ENCODE results near the gene PLOD1.

PLOD1 gene

DNA sequence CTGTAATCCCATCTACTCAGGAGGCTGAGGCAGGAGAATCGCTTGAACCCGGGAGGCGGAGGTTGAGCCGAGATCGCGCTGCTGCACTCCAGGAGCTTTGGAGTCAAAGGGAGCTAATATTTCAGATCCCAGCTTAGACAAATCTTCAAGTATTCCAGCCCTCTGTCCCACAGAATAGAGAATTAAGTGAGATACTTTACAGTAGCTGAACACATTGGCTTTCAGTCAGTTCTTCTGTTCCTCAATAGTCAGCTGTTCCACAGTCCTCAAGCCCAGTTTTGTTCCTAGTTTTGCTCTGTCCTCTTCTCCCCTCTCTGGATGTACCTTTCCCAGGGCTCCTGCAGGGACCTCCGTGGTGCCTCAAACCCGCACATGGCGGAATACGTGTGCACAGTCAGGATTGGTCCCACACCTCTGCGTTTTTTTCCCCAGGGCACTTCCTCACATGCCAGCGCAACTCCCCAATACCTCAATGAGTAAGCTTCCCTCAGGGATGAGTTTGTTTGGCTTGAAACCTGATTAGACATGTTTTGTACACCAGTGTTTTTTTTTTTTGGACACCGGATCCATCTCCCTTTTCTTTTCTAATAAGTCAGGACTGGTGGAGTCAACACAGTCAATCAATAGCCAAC is 47.0 kb downstream of the PLOD1 start:
- no peak for TF ChIP-seq FOXP2 (optimal IDR thresholded peaks at IDR 0.05; ENCODE audit: borderline replicate concordance, extremely low read depth, extremely low read length, insufficient read depth)
- TF ChIP-seq, protein P1, sequence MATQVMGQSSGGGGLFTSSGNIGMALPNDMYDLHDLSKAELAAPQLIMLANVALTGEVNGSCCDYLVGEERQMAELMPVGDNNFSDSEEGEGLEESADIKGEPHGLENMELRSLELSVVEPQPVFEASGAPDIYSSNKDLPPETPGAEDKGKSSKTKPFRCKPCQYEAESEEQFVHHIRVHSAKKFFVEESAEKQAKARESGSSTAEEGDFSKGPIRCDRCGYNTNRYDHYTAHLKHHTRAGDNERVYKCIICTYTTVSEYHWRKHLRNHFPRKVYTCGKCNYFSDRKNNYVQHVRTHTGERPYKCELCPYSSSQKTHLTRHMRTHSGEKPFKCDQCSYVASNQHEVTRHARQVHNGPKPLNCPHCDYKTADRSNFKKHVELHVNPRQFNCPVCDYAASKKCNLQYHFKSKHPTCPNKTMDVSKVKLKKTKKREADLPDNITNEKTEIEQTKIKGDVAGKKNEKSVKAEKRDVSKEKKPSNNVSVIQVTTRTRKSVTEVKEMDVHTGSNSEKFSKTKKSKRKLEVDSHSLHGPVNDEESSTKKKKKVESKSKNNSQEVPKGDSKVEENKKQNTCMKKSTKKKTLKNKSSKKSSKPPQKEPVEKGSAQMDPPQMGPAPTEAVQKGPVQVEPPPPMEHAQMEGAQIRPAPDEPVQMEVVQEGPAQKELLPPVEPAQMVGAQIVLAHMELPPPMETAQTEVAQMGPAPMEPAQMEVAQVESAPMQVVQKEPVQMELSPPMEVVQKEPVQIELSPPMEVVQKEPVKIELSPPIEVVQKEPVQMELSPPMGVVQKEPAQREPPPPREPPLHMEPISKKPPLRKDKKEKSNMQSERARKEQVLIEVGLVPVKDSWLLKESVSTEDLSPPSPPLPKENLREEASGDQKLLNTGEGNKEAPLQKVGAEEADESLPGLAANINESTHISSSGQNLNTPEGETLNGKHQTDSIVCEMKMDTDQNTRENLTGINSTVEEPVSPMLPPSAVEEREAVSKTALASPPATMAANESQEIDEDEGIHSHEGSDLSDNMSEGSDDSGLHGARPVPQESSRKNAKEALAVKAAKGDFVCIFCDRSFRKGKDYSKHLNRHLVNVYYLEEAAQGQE (IDR thresholded peaks at IDR 0.05; ENCODE audit: insufficient read depth in 1 of 2, low read depth in 2 of 2, low read length in 2 of 2) = no peak
- TF ChIP-seq TAF1 (IDR thresholded peaks at IDR 0.05; ENCODE audit: borderline replicate concordance, insufficient read depth, low read length) = no peak
- TF ChIP-seq SIN3A (IDR thresholded peaks at IDR 0.05; ENCODE audit: borderline replicate concordance, insufficient read depth, low read length) = no peak
- TF ChIP-seq POLR2AphosphoS5 (IDR thresholded peaks at IDR 0.05; ENCODE audit: low read depth, low read length) = no peak

DNA sequence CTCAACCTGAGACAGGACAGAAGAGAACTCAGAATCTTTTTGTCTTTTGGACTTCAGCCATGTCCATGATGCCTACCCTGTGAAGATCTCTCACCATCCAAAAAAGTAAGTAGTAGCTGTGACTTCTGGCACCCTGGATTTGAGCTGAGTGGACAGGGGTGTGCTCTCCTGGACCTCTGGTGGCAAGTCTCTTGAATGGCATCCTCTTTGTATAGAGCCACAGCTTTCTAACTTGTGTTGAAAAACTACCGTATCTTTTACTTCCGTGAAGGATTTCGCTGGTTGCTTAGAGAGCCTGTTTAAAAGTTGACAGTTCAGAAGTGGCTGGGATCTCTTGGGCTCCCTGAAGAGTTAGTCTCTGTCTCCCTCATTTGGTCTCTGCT is 47.5 kb downstream of the PLOD1 start:
- TF ChIP-seq SIN3A (IDR thresholded peaks at IDR 0.05; ENCODE audit: borderline replicate concordance, insufficient read depth, low read length) (no peak), TAF1 (IDR thresholded peaks at IDR 0.05; ENCODE audit: borderline replicate concordance, insufficient read depth, low read length) (no peak), FOXP2 (optimal IDR thresholded peaks at IDR 0.05; ENCODE audit: borderline replicate concordance, extremely low read depth, extremely low read length, insufficient read depth) (no peak), POLR2AphosphoS5 (IDR thresholded peaks at IDR 0.05; ENCODE audit: low read depth, low read length) (no peak)
- TF ChIP-seq, protein P1 (IDR thresholded peaks at IDR 0.05; ENCODE audit: insufficient read depth in 1 of 2, low read depth in 2 of 2, low read length in 2 of 2) = no peak

DNA sequence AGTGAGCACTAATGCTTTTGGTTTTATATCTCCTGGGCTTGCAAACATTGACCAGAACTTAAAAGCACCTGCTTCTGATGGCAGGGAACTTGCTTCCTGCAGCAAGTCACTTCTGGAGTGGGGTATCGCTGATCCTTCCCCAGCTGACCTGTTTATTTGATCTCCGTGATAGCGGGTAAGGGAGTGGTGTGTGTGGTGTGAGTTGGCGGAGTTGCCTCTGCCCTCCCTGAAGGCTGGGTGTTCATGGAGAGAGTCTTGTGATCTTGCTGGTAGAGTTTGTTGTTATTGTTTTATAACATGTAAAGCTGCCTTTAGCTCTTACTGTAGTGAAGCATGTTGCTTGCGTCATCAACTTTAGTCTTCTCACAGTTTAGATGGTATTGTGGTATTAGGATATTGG is 49.6 kb downstream of the PLOD1 start:
- TF ChIP-seq POLR2AphosphoS5 (IDR thresholded peaks at IDR 0.05; ENCODE audit: low read depth, low read length) = no peak
- no peak for TF ChIP-seq SIN3A (IDR thresholded peaks at IDR 0.05; ENCODE audit: borderline replicate concordance, insufficient read depth, low read length)
- TF ChIP-seq TAF1 (IDR thresholded peaks at IDR 0.05; ENCODE audit: borderline replicate concordance, insufficient read depth, low read length) = no peak
- no peak for TF ChIP-seq FOXP2 (optimal IDR thresholded peaks at IDR 0.05; ENCODE audit: borderline replicate concordance, extremely low read depth, extremely low read length, insufficient read depth)
- TF ChIP-seq, protein P1 (IDR thresholded peaks at IDR 0.05; ENCODE audit: insufficient read depth in 1 of 2, low read depth in 2 of 2, low read length in 2 of 2) = no peak

DNA sequence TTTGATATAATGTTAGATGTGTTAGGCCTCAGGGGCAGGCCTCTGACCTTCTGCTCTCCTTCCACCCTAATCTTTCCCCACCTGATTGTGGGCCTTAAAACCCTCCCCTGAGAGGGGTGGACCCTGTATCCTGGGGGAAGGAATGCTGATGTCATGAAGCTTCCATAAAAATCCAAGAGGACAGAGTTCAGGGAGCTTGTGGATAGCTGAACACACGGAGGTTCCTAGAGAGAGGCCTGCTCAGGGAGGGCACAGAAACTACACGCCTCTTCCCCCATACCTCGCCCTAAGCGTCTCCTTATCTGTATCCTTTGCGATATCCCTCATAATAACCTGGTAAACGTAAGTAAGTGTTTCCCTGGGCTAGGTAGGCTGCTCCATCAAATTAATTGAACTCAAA is 50.1 kb downstream of the PLOD1 start:
- no peak for TF ChIP-seq SIN3A (IDR thresholded peaks at IDR 0.05; ENCODE audit: borderline replicate concordance, insufficient read depth, low read length)
- no peak for TF ChIP-seq TAF1 (IDR thresholded peaks at IDR 0.05; ENCODE audit: borderline replicate concordance, insufficient read depth, low read length)
- TF ChIP-seq POLR2AphosphoS5 (IDR thresholded peaks at IDR 0.05; ENCODE audit: low read depth, low read length) = no peak
- TF ChIP-seq, protein P1 (IDR thresholded peaks at IDR 0.05; ENCODE audit: insufficient read depth in 1 of 2, low read depth in 2 of 2, low read length in 2 of 2) = no peak
- no peak for TF ChIP-seq FOXP2 (optimal IDR thresholded peaks at IDR 0.05; ENCODE audit: borderline replicate concordance, extremely low read depth, extremely low read length, insufficient read depth)

All from PFSK-1 (cell line).